GM19099 (cell line): ENCODE measurements around the gene ATP6V1G3.

Source experiments
- POLR2A ChIP-seq: IDR thresholded peaks from 3 replicates; pipeline ENCODE4 v1.6.1; 2011; ENCODE audit warnings: low read depth; ENCODE audit not compliant: insufficient read length; ENCODE audit errors: extremely low read depth

The ATP6V1G3 gene

DNA sequence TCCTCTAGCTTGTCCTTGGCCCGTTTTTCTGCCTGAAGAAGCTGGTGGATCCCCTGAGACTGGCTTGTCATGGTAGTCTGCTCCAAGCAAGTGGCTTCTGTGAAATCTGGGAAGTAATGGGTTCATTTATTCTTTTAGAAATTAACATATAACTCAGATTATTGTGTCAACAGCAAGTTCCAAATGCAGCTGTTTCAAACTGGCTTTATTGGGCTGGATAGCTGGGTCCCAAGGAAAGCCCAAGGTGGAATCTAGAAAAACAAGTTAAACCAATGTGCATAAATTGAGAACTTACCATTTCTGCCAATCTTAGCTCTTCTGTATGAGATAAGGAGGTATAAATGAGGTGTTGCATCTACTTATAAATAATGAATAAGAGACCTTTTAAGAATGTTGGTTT, at the start of gene ATP6V1G3:
ATP6V1G3 (minus strand) TSS at position 101 of the 400 bp plus-strand sequence; CDS start at position 71, 30 bp downstream.
- no peak for TF ChIP-seq POLR2A

DNA sequence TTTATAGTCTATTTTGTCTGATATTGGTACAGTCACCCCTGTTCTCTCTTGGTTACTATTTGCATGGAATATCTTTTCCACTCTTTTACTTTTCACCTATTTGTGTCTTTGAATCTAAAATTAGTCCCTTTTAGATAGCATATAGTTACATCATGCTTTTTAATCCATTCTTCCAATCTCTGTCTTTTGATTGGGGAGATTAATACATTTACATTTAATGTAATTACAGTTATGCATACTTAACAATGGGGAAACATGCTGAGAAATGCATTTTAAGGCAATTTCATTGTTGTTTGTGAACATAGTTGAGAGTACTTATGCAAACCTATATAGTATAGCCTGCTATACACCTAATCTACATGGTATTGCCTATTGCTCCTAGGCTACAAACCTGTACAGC, 48.4 kb upstream of the ATP6V1G3 start:
- TF ChIP-seq POLR2A: no peak

DNA sequence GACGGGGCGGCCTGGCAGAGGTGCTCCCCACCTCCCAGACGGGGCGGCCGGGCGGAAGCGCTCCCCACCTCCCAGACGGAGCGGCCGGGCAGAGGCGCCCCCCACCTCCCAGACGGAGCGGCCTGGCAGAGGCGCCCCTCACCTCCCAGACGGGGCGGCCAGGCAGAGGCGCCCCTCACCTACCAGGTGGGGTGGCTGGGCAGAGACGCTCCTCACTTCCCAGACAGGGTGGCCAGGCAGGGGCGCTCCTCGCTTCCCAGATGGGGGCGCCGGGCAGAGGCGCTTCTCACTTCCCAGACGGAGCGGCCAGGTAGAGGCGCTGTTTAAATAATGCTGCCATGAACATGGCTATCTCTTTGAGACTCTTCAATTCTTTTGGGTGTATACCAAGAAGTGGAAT, 43.7 kb upstream of the ATP6V1G3 start:
- TF ChIP-seq POLR2A: no peak

- no peak for TF ChIP-seq POLR2A
Observed at GRCh38 chr1:198577444-198577843, 37.0 kb upstream of the ATP6V1G3 start.

GRCh38 chr1:198575798-198576641, 35.5 kb upstream of the ATP6V1G3 start:
- TF ChIP-seq POLR2A: no peak

DNA sequence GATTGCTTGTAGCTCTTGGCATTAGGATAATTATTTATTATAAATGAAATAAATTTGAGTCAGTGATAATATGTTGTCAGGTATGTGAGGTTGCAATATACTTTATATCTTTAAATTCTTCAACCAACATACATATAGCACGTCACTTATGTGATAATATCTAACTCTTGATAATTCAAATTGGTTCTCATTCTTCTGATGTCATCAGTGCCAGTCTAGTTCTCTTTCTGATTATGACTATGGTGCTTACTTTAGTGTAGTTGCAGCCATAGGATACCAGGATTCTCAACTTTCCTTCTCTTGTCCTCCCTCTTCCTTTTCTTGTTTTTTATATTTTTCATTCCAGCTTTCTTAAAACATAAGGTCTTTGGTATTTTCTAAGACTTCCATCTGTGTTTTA, 34.8 kb upstream of the ATP6V1G3 start:
- TF ChIP-seq POLR2A: no peak

- no peak for TF ChIP-seq POLR2A
Observed at GRCh38 chr1:198574325-198574724, 33.8 kb upstream of the ATP6V1G3 start.

- TF ChIP-seq POLR2A: no peak
Observed at GRCh38 chr1:198564716-198565115, 24.2 kb upstream of the ATP6V1G3 start.

GRCh38 chr1:198564157-198564556, 23.7 kb upstream of the ATP6V1G3 start:
- TF ChIP-seq POLR2A: no peak

- TF ChIP-seq POLR2A: no peak
Observed at GRCh38 chr1:198563583-198563982, 23.1 kb upstream of the ATP6V1G3 start.

DNA sequence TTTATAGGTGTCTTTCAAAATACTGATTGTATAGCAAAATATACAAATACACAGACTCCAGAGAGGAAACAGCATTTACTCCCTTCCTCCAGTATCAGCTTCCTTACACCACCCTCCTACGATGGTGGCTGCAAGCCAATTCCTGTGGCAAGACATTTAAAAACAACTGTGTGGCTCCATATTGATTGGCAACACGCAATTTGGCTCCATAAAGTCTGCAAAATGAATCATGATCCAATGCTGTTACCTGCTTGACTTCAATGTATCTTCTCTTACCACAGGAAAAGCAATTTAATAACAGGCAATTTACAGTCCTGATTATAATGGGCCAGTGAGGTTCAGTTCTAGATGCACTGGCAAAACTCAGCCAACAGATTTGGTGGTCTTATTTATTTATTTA, 19.7 kb upstream of the ATP6V1G3 start:
- TF ChIP-seq POLR2A: no peak

- TF ChIP-seq POLR2A: no peak
Observed at GRCh38 chr1:198559362-198559761, 18.9 kb upstream of the ATP6V1G3 start.

GRCh38 chr1:198558402-198558801, 17.9 kb upstream of the ATP6V1G3 start:
- no peak for TF ChIP-seq POLR2A

DNA sequence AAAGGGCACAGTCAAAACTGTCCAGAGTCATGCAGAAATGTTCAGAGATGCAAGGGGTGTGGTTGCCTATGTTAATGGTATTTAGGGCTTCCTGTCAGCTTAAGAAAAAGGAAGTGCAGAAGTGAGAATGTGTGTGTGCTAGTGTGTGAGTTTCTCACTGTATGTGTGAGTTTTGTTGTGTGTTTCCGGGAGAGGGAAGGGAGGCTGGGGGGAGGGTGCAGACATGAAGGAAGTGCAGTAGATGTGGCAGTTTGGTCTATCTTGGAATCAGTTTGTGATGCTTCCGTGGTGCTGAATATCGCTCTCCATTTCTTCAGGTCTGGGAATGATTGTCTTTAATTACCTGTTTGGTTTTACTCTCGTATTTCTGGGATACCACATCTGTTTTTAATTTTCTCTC, 16.5 kb upstream of the ATP6V1G3 start:
- no peak for TF ChIP-seq POLR2A

DNA sequence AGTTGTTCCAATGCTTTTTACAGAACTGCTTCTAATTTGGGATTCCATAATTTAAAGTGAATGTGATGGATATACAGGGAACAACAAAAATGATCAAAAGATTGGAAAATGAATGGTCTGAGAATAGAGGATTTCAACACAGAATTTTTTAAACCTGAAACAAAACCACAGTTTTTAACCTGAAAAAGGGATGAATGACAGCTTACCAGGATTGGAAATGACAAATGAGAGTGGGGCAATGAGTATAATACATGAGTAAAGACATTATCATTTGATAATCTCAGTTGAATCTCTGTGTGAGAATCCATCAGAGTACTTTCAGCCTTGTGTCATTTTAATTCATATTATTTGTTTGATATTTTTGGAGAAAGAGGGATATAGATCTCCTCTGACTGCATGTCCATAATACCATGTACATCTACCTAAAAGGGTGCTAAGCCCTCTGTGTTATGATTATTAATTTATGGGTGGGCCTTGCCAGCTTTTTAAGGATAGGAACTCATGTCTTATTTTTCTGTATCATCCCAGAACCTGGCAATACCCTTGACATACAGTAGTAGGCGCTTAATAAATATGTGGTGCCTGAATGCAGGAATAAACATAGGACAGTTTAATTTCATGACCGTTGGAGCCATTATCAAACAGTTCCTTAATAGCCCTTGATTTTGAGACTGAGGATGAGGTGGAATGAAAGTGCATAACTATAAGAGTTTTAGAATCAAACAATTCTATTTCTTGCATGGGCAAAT, 12.4 kb upstream of the ATP6V1G3 start:
- no peak for TF ChIP-seq POLR2A

- TF ChIP-seq POLR2A: no peak
Observed at GRCh38 chr1:198550941-198551524, 10.6 kb upstream of the ATP6V1G3 start.
